Measurements from ENCODE around the gene SYCP2. TPM values are rescaled to one million over a fixed set of nuclear protein-coding genes. Genes with fewer than 3 reads are reported as not detected.

Gene SYCP2
- total RNA-seq, 1 experiment from 2014 or later: 0.70 TPM

- Histone ChIP-seq H3K23ac (ENCODE audit: insufficient read length, low read depth, low read length) (no peak overlapping the region), H4K5ac (ENCODE audit: insufficient read length, low read depth, low read length) (no peak overlapping the region), H3K79me2 (ENCODE audit: insufficient read depth, low read length) (no peaks in the 10 kb centered on the region), H3K23me2 (ENCODE audit: insufficient read length, low read depth, low read length, poor library complexity, severe bottlenecking) (no peaks in the 10 kb centered on the region), H3K79me1 (ENCODE audit: insufficient read depth, low read depth, low read length, poor library complexity, severe bottlenecking) (no peaks in the 10 kb centered on the region), H4K8ac (replicated peaks; ENCODE audit: insufficient read length, low read depth, low read length) (no peak overlapping the region), H3K4ac (ENCODE audit: low read depth, low read length) (no peak overlapping the region), H2BK5ac (ENCODE audit: insufficient read length, low read length) (no peak overlapping the region), H2AK5ac (ENCODE audit: insufficient read length, low read length) (no peak overlapping the region), H2BK20ac (ENCODE audit: low read depth, low read length, poor library complexity, severe bottlenecking) (no peak overlapping the region), H3K9me3 (ENCODE audit: control insufficient read depth, low read depth, low read length) (no peaks in the 10 kb centered on the region), H3K4me2 (ENCODE audit: insufficient read depth, insufficient read length, low read length) (no peak overlapping the region), H3K27ac (ENCODE audit: insufficient read length, low read depth, low read length) (no peak overlapping the region), H3K14ac (ENCODE audit: insufficient read depth, low read length) (no peak overlapping the region), H3K56ac (ENCODE audit: insufficient read length, low read depth, low read length) (no peak overlapping the region), H3K9ac (ENCODE audit: extremely low read depth, insufficient read length, low read length) (no peak overlapping the region), H3K27me3 (ENCODE audit: insufficient read depth, low read length) (no peaks in the 10 kb centered on the region), H4K91ac (ENCODE audit: insufficient read length, low read depth, low read length) (no peak overlapping the region), H2BK12ac (ENCODE audit: insufficient read length, low read depth, low read length) (no peak overlapping the region), H2BK120ac (ENCODE audit: low read depth, low read length, poor library complexity, severe bottlenecking) (no peak overlapping the region), H3K18ac (ENCODE audit: insufficient read length, low read depth, low read length) (no peak overlapping the region), H2BK15ac (ENCODE audit: low read depth, low read length) (no peak overlapping the region), H4K20me1 (ENCODE audit: control insufficient read depth, insufficient read depth, insufficient read length) (no peaks in the 10 kb centered on the region), H2AFZ (ENCODE audit: low read length) (no peak overlapping the region), H3T11ph (ENCODE audit: low read length) (no peak overlapping the region), H3K4me1 (ENCODE audit: insufficient read depth, low read length) (no peaks in the 10 kb centered on the region)
- WGBS (ENCODE audit: extremely low coverage, insufficient read length, low lambda C conversion rate): no CpG with 5 or more reads among the region's 3 CpGs
- DNase-seq: no peak
- Mint-ChIP-seq H3K36me3 (ENCODE audit: insufficient read depth in 1 of 3, low read depth in 3 of 3) (no peaks in the 10 kb centered on the region), H3K4me3 (no peak overlapping the region), H3K27ac (no peak overlapping the region), H3K9me3 (no peaks in the 10 kb centered on the region; a peak in 1 of 5 replicates), H3K27me3 (ENCODE audit: low read depth) (peaks cover 13% of the 10 kb centered on the region), H3K4me1 (no peaks in the 10 kb centered on the region; a peak in 1 of 4 replicates)
- TF ChIP-seq, protein P1, sequence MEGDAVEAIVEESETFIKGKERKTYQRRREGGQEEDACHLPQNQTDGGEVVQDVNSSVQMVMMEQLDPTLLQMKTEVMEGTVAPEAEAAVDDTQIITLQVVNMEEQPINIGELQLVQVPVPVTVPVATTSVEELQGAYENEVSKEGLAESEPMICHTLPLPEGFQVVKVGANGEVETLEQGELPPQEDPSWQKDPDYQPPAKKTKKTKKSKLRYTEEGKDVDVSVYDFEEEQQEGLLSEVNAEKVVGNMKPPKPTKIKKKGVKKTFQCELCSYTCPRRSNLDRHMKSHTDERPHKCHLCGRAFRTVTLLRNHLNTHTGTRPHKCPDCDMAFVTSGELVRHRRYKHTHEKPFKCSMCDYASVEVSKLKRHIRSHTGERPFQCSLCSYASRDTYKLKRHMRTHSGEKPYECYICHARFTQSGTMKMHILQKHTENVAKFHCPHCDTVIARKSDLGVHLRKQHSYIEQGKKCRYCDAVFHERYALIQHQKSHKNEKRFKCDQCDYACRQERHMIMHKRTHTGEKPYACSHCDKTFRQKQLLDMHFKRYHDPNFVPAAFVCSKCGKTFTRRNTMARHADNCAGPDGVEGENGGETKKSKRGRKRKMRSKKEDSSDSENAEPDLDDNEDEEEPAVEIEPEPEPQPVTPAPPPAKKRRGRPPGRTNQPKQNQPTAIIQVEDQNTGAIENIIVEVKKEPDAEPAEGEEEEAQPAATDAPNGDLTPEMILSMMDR (conservative IDR thresholded peaks at IDR 0.05): no peak
Observed at GRCh38 chr20:59902470-59902869, 31.0 kb downstream of the SYCP2 start.

All from H9 (cell line).